Epithelial cell of esophagus (primary cell): ENCODE results near the gene QSER1.
"Not testable (repeated sequence)": the region's sequence is repeated elsewhere in the genome, so short reads cannot be mapped to it uniquely, and the experiment has no call there.

Source experiments
- DNase-seq: peaks from one replicate; pipeline ENCODE4 v3.0.0; 2010; ENCODE audit warnings: low read depth
- H3K4me3 ChIP-seq: 2 replicates; pipeline ENCODE4 v1.5.1; 2011; ENCODE audit warnings: mild to moderate bottlenecking, low read length, control low read depth
- TF ChIP-seq, protein P1 (sequence below): IDR thresholded peaks from 2 replicates; pipeline ENCODE4 v1.5.1; 2011; ENCODE audit warnings: low read depth, mild to moderate bottlenecking, low read length, control low read depth, inconsistent platforms; ENCODE audit not compliant: insufficient read depth; ENCODE audit errors: missing control alignments

Gene QSER1

DNA sequence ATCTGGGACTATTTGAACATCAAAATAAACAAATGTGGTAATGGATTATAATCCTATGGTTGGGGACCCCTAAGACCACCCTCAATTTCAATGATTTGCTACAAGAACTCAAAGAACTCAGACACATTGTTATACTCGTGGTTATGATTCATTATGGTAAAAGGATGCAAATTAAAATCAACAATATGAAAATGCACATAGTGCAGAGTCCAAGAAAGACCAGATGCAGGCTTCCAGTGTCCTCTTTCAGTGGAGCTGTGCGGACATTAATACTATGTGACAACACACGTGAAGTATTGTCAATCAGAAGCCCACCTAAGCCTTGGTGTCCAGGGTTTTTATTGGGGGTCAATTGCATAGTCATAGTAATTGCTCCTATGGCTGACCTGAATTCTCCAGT is 9.2 kb upstream of the QSER1 start:
- H3K4me3 ChIP-seq: no peak overlapping the region
- no peak for DNase-seq
- TF ChIP-seq, protein P1, sequence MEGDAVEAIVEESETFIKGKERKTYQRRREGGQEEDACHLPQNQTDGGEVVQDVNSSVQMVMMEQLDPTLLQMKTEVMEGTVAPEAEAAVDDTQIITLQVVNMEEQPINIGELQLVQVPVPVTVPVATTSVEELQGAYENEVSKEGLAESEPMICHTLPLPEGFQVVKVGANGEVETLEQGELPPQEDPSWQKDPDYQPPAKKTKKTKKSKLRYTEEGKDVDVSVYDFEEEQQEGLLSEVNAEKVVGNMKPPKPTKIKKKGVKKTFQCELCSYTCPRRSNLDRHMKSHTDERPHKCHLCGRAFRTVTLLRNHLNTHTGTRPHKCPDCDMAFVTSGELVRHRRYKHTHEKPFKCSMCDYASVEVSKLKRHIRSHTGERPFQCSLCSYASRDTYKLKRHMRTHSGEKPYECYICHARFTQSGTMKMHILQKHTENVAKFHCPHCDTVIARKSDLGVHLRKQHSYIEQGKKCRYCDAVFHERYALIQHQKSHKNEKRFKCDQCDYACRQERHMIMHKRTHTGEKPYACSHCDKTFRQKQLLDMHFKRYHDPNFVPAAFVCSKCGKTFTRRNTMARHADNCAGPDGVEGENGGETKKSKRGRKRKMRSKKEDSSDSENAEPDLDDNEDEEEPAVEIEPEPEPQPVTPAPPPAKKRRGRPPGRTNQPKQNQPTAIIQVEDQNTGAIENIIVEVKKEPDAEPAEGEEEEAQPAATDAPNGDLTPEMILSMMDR: no peak

DNA sequence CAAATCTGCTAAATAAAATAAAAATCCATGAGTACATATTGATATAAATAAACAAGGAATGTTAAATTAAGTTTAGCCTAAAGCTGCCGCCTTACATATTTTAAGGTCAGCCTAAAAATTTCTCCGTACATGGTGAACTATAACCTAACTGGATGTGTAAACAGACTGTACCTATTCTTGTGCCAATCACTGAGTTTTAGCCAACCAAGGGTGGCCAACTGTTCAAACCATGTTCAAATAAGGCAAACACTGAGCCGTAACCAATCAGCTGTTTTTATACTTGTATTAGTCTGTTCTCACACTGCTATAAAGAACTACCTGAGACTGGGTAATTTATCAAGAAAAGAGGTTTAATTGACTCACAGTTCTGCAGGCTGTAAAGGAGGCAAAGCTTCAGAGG is 8.6 kb upstream of the QSER1 start:
- TF ChIP-seq, protein P1: no peak
- H3K4me3 ChIP-seq: no peak overlapping the region
- no peak for DNase-seq

- peak; percentile 36 for DNase-seq
- TF ChIP-seq, protein P1: peak; percentile 66
- no peak overlapping the region for H3K4me3 ChIP-seq
Measured at GRCh38 chr11:32884770-32885384, 7.7 kb upstream of the QSER1 start.

- no peak overlapping the region for H3K4me3 ChIP-seq
- DNase-seq: no peak
- TF ChIP-seq, protein P1: no peak
Measured at GRCh38 chr11:32885556-32885955, 7.1 kb upstream of the QSER1 start.

DNA sequence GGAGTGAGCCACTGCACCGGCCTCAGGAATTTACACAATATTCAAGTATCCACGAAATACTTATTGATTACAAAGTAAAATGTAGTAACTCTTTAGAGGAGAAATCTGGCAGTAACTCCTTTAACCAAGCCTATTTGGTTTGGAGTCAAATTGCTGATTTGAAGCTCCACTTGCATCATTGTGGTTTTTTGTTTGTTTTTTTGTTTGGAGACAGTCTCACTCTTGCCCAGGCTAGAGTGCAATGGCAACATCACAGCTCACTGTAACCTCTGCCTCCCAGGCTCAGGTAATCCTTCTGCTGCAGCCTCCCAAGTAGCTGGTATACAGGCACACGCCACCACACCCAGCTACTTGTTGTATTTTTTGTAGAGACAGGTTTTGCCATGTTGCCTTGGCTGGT is 6.4 kb upstream of the QSER1 start:
- TF ChIP-seq, protein P1: no peak
- H3K4me3 ChIP-seq: no peak overlapping the region
- DNase-seq: no peak

DNA sequence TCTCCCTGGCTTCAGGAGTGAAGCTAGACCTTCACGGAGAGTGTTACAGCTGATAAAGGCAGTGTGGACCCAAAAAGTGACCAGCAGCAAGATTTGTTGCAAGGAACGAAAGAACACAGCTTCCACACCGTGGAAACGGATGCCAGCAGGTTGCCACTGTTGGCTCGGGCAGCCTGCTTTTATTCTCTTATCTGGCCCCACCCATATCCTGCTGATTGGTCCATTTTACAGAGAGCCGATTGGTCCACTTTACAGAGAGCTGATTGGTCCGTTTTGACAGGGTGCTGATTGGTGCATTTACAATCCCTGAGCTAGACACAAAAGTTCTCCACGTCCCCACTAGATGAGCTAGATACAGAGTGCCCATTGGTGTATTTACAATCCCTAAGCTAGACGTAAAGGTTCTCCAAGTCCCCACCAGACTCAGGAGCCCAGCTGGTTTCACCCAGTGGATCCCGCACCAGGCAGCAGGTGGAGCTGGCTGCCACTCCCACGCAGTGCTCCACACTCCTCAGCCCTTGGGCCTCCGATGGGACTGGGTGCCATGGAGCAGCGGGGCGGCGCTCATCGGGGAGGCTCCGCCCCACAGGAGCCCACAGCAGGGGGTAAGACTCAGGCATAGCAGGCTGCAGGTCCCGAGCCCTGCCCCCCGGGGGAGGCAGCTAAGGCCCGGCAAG is 4.8 kb upstream of the QSER1 start:
- H3K4me3 ChIP-seq, DNase-seq: not testable (repeated sequence)

DNA sequence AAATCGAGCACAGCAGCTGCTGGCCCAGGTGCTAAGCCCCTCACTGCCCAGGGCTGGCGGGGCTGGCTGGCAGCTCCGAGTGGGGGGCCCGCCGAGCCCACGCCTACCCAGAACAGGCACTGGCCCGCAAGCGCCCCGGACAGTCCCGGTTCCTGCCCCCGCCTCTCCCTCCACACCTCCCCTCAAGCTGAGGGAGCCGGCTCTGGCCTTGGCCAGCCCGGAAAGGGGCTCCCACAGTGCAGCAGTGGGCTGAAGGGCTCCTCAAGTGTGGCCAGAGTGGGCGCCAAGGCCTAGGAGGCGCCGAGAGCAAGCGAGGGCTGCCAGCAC is 4.3 kb upstream of the QSER1 start:
- H3K4me3 ChIP-seq, DNase-seq: not testable (repeated sequence)

DNA sequence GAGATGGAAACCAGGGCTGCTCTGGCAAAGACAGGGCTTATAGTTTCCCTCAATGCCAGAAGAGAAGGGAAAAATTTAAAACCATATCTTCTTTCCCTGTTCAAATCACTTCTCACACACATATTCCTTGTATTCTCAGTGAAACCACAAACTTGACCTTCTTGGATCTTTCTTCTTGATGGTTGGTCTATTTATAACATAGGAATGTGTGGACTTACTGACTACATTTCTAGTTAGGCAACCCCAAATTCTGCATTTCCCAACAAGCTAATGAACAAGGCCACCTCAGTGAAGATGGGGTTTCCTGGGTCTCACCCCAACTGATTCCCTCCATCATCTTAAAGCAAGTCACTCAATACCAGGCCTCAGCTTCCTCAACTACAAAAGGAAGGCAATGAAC is 3.8 kb upstream of the QSER1 start:
- no peak overlapping the region for H3K4me3 ChIP-seq
- TF ChIP-seq, protein P1: no peak
- peak; percentile 6 for DNase-seq
